Measurements from ENCODE around the gene UFM1. TPM values are rescaled to one million over a fixed set of nuclear protein-coding genes. Genes with fewer than 3 reads are reported as not detected.

Gene UFM1
- total and polyA plus RNA-seq, 9 of the 15 experiments (the other 6 are each of a cell fraction or from before 2014, with no cell fraction given), result 26.3 to 58.5 (median 36.1) TPM

- TF ChIP-seq, protein P1, sequence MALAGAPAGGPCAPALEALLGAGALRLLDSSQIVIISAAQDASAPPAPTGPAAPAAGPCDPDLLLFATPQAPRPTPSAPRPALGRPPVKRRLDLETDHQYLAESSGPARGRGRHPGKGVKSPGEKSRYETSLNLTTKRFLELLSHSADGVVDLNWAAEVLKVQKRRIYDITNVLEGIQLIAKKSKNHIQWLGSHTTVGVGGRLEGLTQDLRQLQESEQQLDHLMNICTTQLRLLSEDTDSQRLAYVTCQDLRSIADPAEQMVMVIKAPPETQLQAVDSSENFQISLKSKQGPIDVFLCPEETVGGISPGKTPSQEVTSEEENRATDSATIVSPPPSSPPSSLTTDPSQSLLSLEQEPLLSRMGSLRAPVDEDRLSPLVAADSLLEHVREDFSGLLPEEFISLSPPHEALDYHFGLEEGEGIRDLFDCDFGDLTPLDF (CRISPR knock-in tag; IDR thresholded peaks at IDR 0.05), result no peak
- TF ChIP-seq ZNF561 (CRISPR knock-in tag; conservative IDR thresholded peaks at IDR 0.05) (no peak), RBM14 (IDR thresholded peaks at IDR 0.05; ENCODE audit: borderline replicate concordance, insufficient read depth, low read depth, low read length) (no peak)
Observed at GRCh38 chr13:38385153-38385891, 35.7 kb downstream of the UFM1 start (continued).

GRCh38 chr13:38386421-38386820 is 36.8 kb downstream of the UFM1 start:
- Histone ChIP-seq H3K9ac (ENCODE audit: insufficient read depth in 1 of 2, low read depth in 2 of 2, low read length in 2 of 2) (no peak overlapping the region), H3K27ac (ENCODE audit: extremely low read depth, low read depth, low read length) (no peak overlapping the region), H3K4me1 (replicated peaks in 1 of 2; ENCODE audit: control insufficient read depth in 2 of 2, insufficient read depth in 2 of 2, low read length in 2 of 2) (no peaks in the 10 kb centered on the region), H2AFZ (ENCODE audit: low read depth, low read length) (no peak overlapping the region), H3K27me3 (ENCODE audit: control insufficient read depth in 2 of 2, insufficient read depth in 2 of 2, low read length in 2 of 2) (no peaks in the 10 kb centered on the region), H3K79me2 (ENCODE audit: control insufficient read depth, insufficient read depth, low read length) (no peaks in the 10 kb centered on the region), H3K9me3 (replicated peaks; ENCODE audit: control insufficient read depth, insufficient read depth, low read depth, low read length) (no peaks in the 10 kb centered on the region), H3K4me3 (no peak overlapping the region), H3K9me1 (ENCODE audit: control insufficient read depth, insufficient read depth, low read length) (no peaks in the 10 kb centered on the region), H4K20me1 (replicated peaks; ENCODE audit: control insufficient read depth, insufficient read depth, low read length) (no peaks in the 10 kb centered on the region), H3K4me2 (ENCODE audit: insufficient read depth, low read length) (no peak overlapping the region), H3K36me3 (ENCODE audit: control insufficient read depth, insufficient read depth, low read length) (no peaks in the 10 kb centered on the region)
- in situ Hi-C loops (cut with MboI), result no loop called here
- no TSS peak for BruUV-seq (replicated peaks)
- ChIA-PET CTCF (ENCODE audit: low intra/inter-chr PET ratio) (no interaction called here), POLR2A (no interaction called here)
- intact Hi-C loops (cut with micrococcal nuclease), result no loop called here
- WGBS (ENCODE audit: insufficient coverage, low coverage, missing lambda C conversion rate), result 11% methylated on average over 1 of the region's 1 CpG
- ATAC-seq (no peak), FAIRE-seq (no peak), DNase-seq (ENCODE audit: extremely low read depth in 1 of 4, low spot score in 3 of 4) (no peak)
- no peak for TF ChIP-seq SAFB2 (IDR thresholded peaks at IDR 0.05; ENCODE audit: borderline replicate concordance, low read depth, low read length, severe bottlenecking)
- TF ChIP-seq SREBF2 (CRISPR knock-in tag; IDR thresholded peaks at IDR 0.05), result no peak
- TF ChIP-seq ZFP36 (IDR thresholded peaks at IDR 0.05; ENCODE audit: low read depth, low read length, partially characterized antibody), result no peak
- TF ChIP-seq XRCC3 (IDR thresholded peaks at IDR 0.05), result no peak
- TF ChIP-seq CEBPZ (IDR thresholded peaks at IDR 0.05; ENCODE audit: borderline replicate concordance, low read depth, low read length), result no peak
- no peak for TF ChIP-seq MECOM (CRISPR knock-in tag; IDR thresholded peaks at IDR 0.05)
- TF ChIP-seq GMEB1 (CRISPR knock-in tag; IDR thresholded peaks at IDR 0.05), result no peak
- TF ChIP-seq FOS (IDR thresholded peaks at IDR 0.05; ENCODE audit: extremely low read depth, insufficient read length), result no peak
- no peak for TF ChIP-seq ETS2 (tag; IDR thresholded peaks at IDR 0.05; ENCODE audit: borderline replicate concordance, poor library complexity, severe bottlenecking)
